IMR-90 (cell line): ENCODE measurements around the gene INPP1. TPM values are rescaled to one million over a fixed set of nuclear protein-coding genes. Genes with fewer than 3 reads are reported as not detected.

Experiments
- ATAC-seq: fragments of 200-7000 bp; cut with Tn5 transposase; 2 replicates; pipeline ENCODE4 v1.9.1; 2020; ENCODE audit warnings: low read depth, mild to moderate bottlenecking, moderate library complexity
- BruUV-seq: library from RNA; stranded (reverse); fragments of 400-500 nt; replicated peaks from 2 replicates; lab custom pipeline; 2021; lab: Mats Ljungman, UMichigan
- CTCF ChIA-PET: fragments of 300-600 bp; formaldehyde crosslinking; extraction: SDS; loops from one replicate; lab custom pipeline; 2021; ENCODE audit warnings: antibody characterized with exemption; lab: Yijun Ruan, JAX
- POLR2A ChIA-PET: fragments of 300-600 bp; sonication (Branson Sonifier 250); formaldehyde crosslinking; loops from one replicate; lab custom pipeline; 2022; ENCODE audit warnings: antibody characterized with exemption; ENCODE audit not compliant: unreplicated experiment; lab: Charles Lee
- DNase-seq: peaks from one replicate; pipeline ENCODE4 v3.0.0; 2013
- H2AFZ ChIP-seq: replicated peaks from 2 replicates; pipeline ENCODE3; 2013; ENCODE audit warnings: low read length, mild to moderate bottlenecking; ENCODE audit not compliant: poor library complexity
- H2AK5ac ChIP-seq: 2 replicates; pipeline ENCODE4 v1.6.1; 2013; ENCODE audit warnings: low read depth, low read length, inconsistent platforms
- H2AK9ac ChIP-seq: replicated peaks from 2 replicates; pipeline ENCODE3; 2013; ENCODE audit warnings: mild to moderate bottlenecking, low read depth, low read length, moderate library complexity; ENCODE audit not compliant: poor library complexity
- H2BK120ac ChIP-seq: 2 replicates; pipeline ENCODE4 v1.6.1; 2013; ENCODE audit warnings: low read depth, low read length, inconsistent platforms
- H2BK15ac ChIP-seq: 3 replicates; pipeline ENCODE4 v1.6.1; 2013; ENCODE audit warnings: low read depth, low read length, inconsistent platforms
- H2BK20ac ChIP-seq: 2 replicates; pipeline ENCODE4 v1.6.1; 2013; ENCODE audit warnings: low read depth, mild to moderate bottlenecking, inconsistent platforms, low read length, moderate library complexity
- H2BK5ac ChIP-seq: 2 replicates; pipeline ENCODE4 v1.6.1; 2013; ENCODE audit warnings: mild to moderate bottlenecking, low read depth, low read length, inconsistent platforms; ENCODE audit not compliant: poor library complexity, severe bottlenecking
- H3K14ac ChIP-seq: replicated peaks from 2 replicates; pipeline ENCODE4 v1.6.1; 2013; ENCODE audit warnings: low read depth, low read length, inconsistent platforms
- H3K18ac ChIP-seq: 2 replicates; pipeline ENCODE4 v1.6.1; 2013; ENCODE audit warnings: low read depth, low read length, control low read depth
- H3K23ac ChIP-seq: 2 replicates; pipeline ENCODE4 v1.6.1; 2013; ENCODE audit warnings: low read depth, low read length, inconsistent platforms
- H3K27ac ChIP-seq: 2 replicates; pipeline ENCODE4 v1.5.1; 2013; ENCODE audit warnings: mild to moderate bottlenecking, control low read depth, low read length; ENCODE audit not compliant: insufficient read depth
- H3K27me3 ChIP-seq: 2 replicates; pipeline ENCODE4 v1.6.1; 2013; ENCODE audit warnings: low read length; ENCODE audit not compliant: control insufficient read depth, insufficient read depth
- H3K36me3 ChIP-seq: 2 replicates; pipeline ENCODE4 v1.6.1; 2013; ENCODE audit warnings: low read length, mixed read lengths; ENCODE audit not compliant: control insufficient read depth, insufficient read depth
- H3K4ac ChIP-seq: 2 replicates; pipeline ENCODE4 v1.6.1; 2013; ENCODE audit warnings: low read depth, low read length, inconsistent platforms
- H3K4me1 ChIP-seq: 2 replicates; pipeline ENCODE4 v1.6.1; 2013; ENCODE audit warnings: low read length, mixed read lengths; ENCODE audit not compliant: control insufficient read depth, insufficient read depth
- H3K4me2 ChIP-seq: 2 replicates; pipeline ENCODE4 v1.6.1; 2013; ENCODE audit warnings: low read depth, mild to moderate bottlenecking, control low read depth, low read length, moderate library complexity
- H3K4me3 ChIP-seq: 2 replicates; pipeline ENCODE4 v1.5.1; 2013; ENCODE audit warnings: low read depth, mild to moderate bottlenecking, control low read depth, low read length, moderate library complexity; ENCODE audit not compliant: insufficient read depth
- H3K56ac ChIP-seq: 2 replicates; pipeline ENCODE4 v1.6.1; 2013; ENCODE audit warnings: low read length, inconsistent platforms; ENCODE audit not compliant: insufficient read depth; ENCODE audit errors: extremely low read depth
- H3K79me1 ChIP-seq, 2 experiments: 2 replicates each; pipeline ENCODE4 v1.6.1; 2013; ENCODE audit warnings: low read length in 2 of 2, inconsistent platforms in 1 of 2, low read depth in 1 of 2
- H3K9ac ChIP-seq: 2 replicates; pipeline ENCODE4 v1.6.1; 2013; ENCODE audit warnings: low read depth, low read length, control low read depth
- H3K9me1 ChIP-seq: 2 replicates; pipeline ENCODE4 v1.6.1; 2013; ENCODE audit warnings: low read length, inconsistent platforms; ENCODE audit not compliant: insufficient read depth
- H3K9me3 ChIP-seq: 2 replicates; pipeline ENCODE4 v1.6.1; 2013; ENCODE audit warnings: low read length; ENCODE audit not compliant: control insufficient read depth, insufficient read depth
- H4K20me1 ChIP-seq: 2 replicates; pipeline ENCODE4 v1.6.1; 2013; ENCODE audit warnings: low read length, inconsistent platforms; ENCODE audit not compliant: insufficient read depth
- H4K5ac ChIP-seq: 2 replicates; pipeline ENCODE4 v1.6.1; 2013; ENCODE audit warnings: mild to moderate bottlenecking, low read depth, low read length, control low read depth
- H4K8ac ChIP-seq, 2 experiments: 2 replicates each; pipeline ENCODE4 v1.6.1; 2013; ENCODE audit warnings: low read depth in 2 of 2, low read length in 2 of 2, control low read depth in 1 of 2, inconsistent platforms in 1 of 2
- H4K91ac ChIP-seq: 2 replicates; pipeline ENCODE4 v1.6.1; 2013; ENCODE audit warnings: low read depth, low read length, inconsistent platforms; ENCODE audit not compliant: insufficient read depth
- BHLHE40 ChIP-seq: fragments of 150-350 bp; IDR thresholded peaks from 2 replicates; pipeline ENCODE4 v1.6.1; 2016; ENCODE audit warnings: mild to moderate bottlenecking, low read depth, low read length
- CEBPB ChIP-seq: IDR thresholded peaks from 2 replicates; pipeline ENCODE4 v1.6.1; 2012; ENCODE audit warnings: low read depth, low read length, improper control_type of control experiment
- CHD1 ChIP-seq: IDR thresholded peaks from 2 replicates; pipeline ENCODE4 v1.6.1; 2012; ENCODE audit warnings: low read depth, low read length, improper control_type of control experiment
- CTCF ChIP-seq: conservative IDR thresholded peaks from 2 replicates; pipeline ENCODE4 v1.5.1; 2012; ENCODE audit warnings: mild to moderate bottlenecking, low read depth, low read length, improper control_type of control experiment
- ELK1 ChIP-seq: fragments of 150-350 bp; IDR thresholded peaks from 2 replicates; pipeline ENCODE4 v1.6.1; 2016; ENCODE audit warnings: low read depth, mild to moderate bottlenecking, low read length, moderate library complexity, borderline replicate concordance
- MAZ ChIP-seq: IDR thresholded peaks from 2 replicates; pipeline ENCODE4 v1.6.1; 2012; ENCODE audit warnings: low read depth, mild to moderate bottlenecking, low read length, improper control_type of control experiment, moderate library complexity, borderline replicate concordance
- NFE2L2 ChIP-seq: fragments of 150-350 bp; IDR thresholded peaks from 2 replicates; pipeline ENCODE4 v1.6.1; 2016; ENCODE audit warnings: low read depth, mild to moderate bottlenecking, low read length
- POLR2A ChIP-seq: IDR thresholded peaks from 2 replicates; pipeline ENCODE4 v1.6.1; 2012; ENCODE audit warnings: mild to moderate bottlenecking, low read depth, low read length
- RAD21 ChIP-seq: IDR thresholded peaks from 2 replicates; pipeline ENCODE4 v1.6.1; 2012; ENCODE audit warnings: low read length, improper control_type of control experiment
- RCOR1 ChIP-seq: IDR thresholded peaks from 2 replicates; pipeline ENCODE4 v1.6.1; 2012; ENCODE audit warnings: mild to moderate bottlenecking, low read length, improper control_type of control experiment; ENCODE audit not compliant: insufficient replicate concordance
- USF2 ChIP-seq: fragments of 150-350 bp; IDR thresholded peaks from 2 replicates; pipeline ENCODE4 v1.6.1; 2017; ENCODE audit warnings: mild to moderate bottlenecking, antibody characterized with exemption, low read length, low read depth
- WGBS, 2 experiments: methylation state at CpG; one replicate each; pipeline versions ENCODE4 v1.1.5 to v1.1.7; 2013; ENCODE audit warnings: missing lambda C conversion rate in 2 of 2; ENCODE audit not compliant: insufficient read length in 1 of 2; ENCODE audit errors: extremely low coverage in 2 of 2; 5-methylcytosine and 5-hydroxymethylcytosine counted together
- dilution Hi-C: fragments of 300-500 bp; cut with HindIII; formaldehyde crosslinking; loops from one replicate; pipeline ENCODE4 v1.14.3; 2018; ENCODE audit warnings: low sequenced_read_pairs; ENCODE audit not compliant: unreplicated experiment
- in situ Hi-C: fragments of 300-500 bp; cut with MboI; formaldehyde crosslinking; loops from 3 replicates; pipeline ENCODE4 v1.14.3; 2019; ENCODE audit warnings: low sequenced_read_pairs, inconsistent platforms, mixed read lengths
- intact Hi-C: fragments of 100-400 bp; cut with micrococcal nuclease; formaldehyde crosslinking; loops from 2 replicates; pipeline ENCODE4 v1.10.0; 2022
- polyA plus RNA-seq, 3 experiments: library from polyadenylated mRNA; depleted of rRNA; stranded (reverse); fragments of >200 nt; gene quantifications; 2 replicates each; pipeline ENCODE4 v1.2.3, GENCODE V29; 2012; ENCODE audit warnings: low replicate concordance in 1 of 3
- total RNA-seq: library from RNA; depleted of rRNA; stranded (reverse); fragments of >200 nt; gene quantifications from 2 replicates; pipeline ENCODE4 v1.2.3, GENCODE V29; 2012

Gene INPP1
- total and polyA plus RNA-seq, 2 of the 4 experiments (the other 2 are of a cell fraction) = 4.1 to 10.1 TPM

GRCh38 chr2:190420801-190421200, 77.4 kb downstream of the INPP1 start:
- no peak overlapping the region for H2AK9ac ChIP-seq
- no peak overlapping the region for H3K4me2 ChIP-seq
- intact Hi-C loops = no loop called here
- TF ChIP-seq CEBPB (no peak), CHD1 (no peak), NFE2L2 (no peak), USF2 (no peak), POLR2A (no peak), RAD21 (no peak), ELK1 (no peak), MAZ (no peak), RCOR1 (no peak), CTCF (no peak), BHLHE40 (no peak)
- in situ Hi-C loops = no loop called here
- H2BK20ac ChIP-seq = no peak overlapping the region
- H2AK5ac ChIP-seq = no peak overlapping the region
- H4K5ac ChIP-seq = no peak overlapping the region
- H3K4me3 ChIP-seq = no peak overlapping the region
- no peak overlapping the region for H3K18ac ChIP-seq
- no TSS peak for BruUV-seq
- no peaks in the 10 kb centered on the region; the same call in 1 of the 2 replicates for H3K27me3 ChIP-seq
- dilution Hi-C loops = no loop called here
- whole genome bisulfite sequencing, 2 experiments = no CpG with 5 or more reads among the region's 1 CpG
- H4K8ac ChIP-seq = no peak overlapping the region
- H4K20me1 ChIP-seq = no peaks in the 10 kb centered on the region
- no peak overlapping the region for H2AFZ ChIP-seq
- no peak overlapping the region for H4K91ac ChIP-seq
- no peaks in the 10 kb centered on the region for H3K36me3 ChIP-seq
- H2BK5ac ChIP-seq = no peak overlapping the region
- DNase-seq = no peak
- no peak overlapping the region for H3K27ac ChIP-seq
- no peaks in the 10 kb centered on the region for H3K79me1 ChIP-seq
- H2BK15ac ChIP-seq = no peak overlapping the region
- H3K9ac ChIP-seq = no peak overlapping the region
- CTCF ChIA-PET = no interaction called here
- POLR2A ChIA-PET = no interaction called here
- H3K23ac ChIP-seq = no peak overlapping the region
- no peak for ATAC-seq
- H3K14ac ChIP-seq = no peak overlapping the region
- H3K56ac ChIP-seq = no peak overlapping the region
- no peak overlapping the region for H3K4ac ChIP-seq
- H3K9me3 ChIP-seq = no peaks in the 10 kb centered on the region
- H3K4me1 ChIP-seq = no peaks in the 10 kb centered on the region; the same call in 1 of the 2 replicates
- H3K9me1 ChIP-seq = no peaks in the 10 kb centered on the region
- no peak overlapping the region for H2BK120ac ChIP-seq
